HepG2 (cell line): ENCODE results near the gene SKIC2.

Experiments
- CEBPB ChIP-seq: IDR thresholded peaks from 2 replicates; pipeline ENCODE4 v1.6.1; 2011; ENCODE audit warnings: low read depth, low read length, improper control_type of control experiment, borderline replicate concordance
- CEBPG ChIP-seq: IDR thresholded peaks from 2 replicates; pipeline ENCODE4 v1.6.1; 2016
- EP300 ChIP-seq, 3 experiments: sonication (generic) in 1 of 3; formaldehyde crosslinking in 1 of 3; IDR thresholded peaks; 2 replicates each; pipeline versions ENCODE4 v1.5.1 to v1.6.1; 2011 to 2020; ENCODE audit warnings: low read depth in 2 of 3, low read length in 2 of 3, borderline replicate concordance in 1 of 3, improper control_type of control experiment in 1 of 3, mild to moderate bottlenecking in 1 of 3, missing genetic modification reagents in 1 of 3, moderate library complexity in 1 of 3
- JUN ChIP-seq: sonication (generic); formaldehyde crosslinking; IDR thresholded peaks from 2 replicates; pipeline ENCODE4 v1.4.0; 2020; ENCODE audit warnings: mild to moderate bottlenecking, missing genetic modification reagents
- MXI1 ChIP-seq: IDR thresholded peaks from 3 replicates; pipeline ENCODE4 v1.6.1; 2012; ENCODE audit warnings: low read depth, low read length, inconsistent platforms, borderline replicate concordance
- RFX3 ChIP-seq: IDR thresholded peaks from 2 replicates; pipeline ENCODE4 v1.6.1; 2016; ENCODE audit warnings: missing biosample characterization, missing genetic modification reagents
- SNRNP70 ChIP-seq: fragments of 200-400 bp; formaldehyde crosslinking; IDR thresholded peaks from 2 replicates; pipeline ENCODE4 v1.6.1; 2017; ENCODE audit warnings: mild to moderate bottlenecking, low read depth, low read length, moderate library complexity
- ZNF232 ChIP-seq: sonication (generic); formaldehyde crosslinking; IDR thresholded peaks from 2 replicates; pipeline ENCODE4 v1.4.0; 2020; ENCODE audit warnings: missing genetic modification reagents, borderline replicate concordance
- TF ChIP-seq, protein P1 (sequence below): sonication (generic); formaldehyde crosslinking; IDR thresholded peaks from 2 replicates; pipeline ENCODE4 v1.5.0; 2020; ENCODE audit warnings: mild to moderate bottlenecking, missing genetic modification reagents, moderate library complexity
- TF ChIP-seq, protein P2 (sequence below): sonication (generic); formaldehyde crosslinking; IDR thresholded peaks from 2 replicates; pipeline ENCODE4 v1.4.0; 2020; ENCODE audit warnings: missing genetic modification reagents, borderline replicate concordance
- TF ChIP-seq, protein P3 (sequence below): sonication (generic); formaldehyde crosslinking; IDR thresholded peaks from 2 replicates; pipeline ENCODE4 v1.5.1; 2020; ENCODE audit warnings: mild to moderate bottlenecking, missing genetic modification reagents, borderline replicate concordance

DNA sequence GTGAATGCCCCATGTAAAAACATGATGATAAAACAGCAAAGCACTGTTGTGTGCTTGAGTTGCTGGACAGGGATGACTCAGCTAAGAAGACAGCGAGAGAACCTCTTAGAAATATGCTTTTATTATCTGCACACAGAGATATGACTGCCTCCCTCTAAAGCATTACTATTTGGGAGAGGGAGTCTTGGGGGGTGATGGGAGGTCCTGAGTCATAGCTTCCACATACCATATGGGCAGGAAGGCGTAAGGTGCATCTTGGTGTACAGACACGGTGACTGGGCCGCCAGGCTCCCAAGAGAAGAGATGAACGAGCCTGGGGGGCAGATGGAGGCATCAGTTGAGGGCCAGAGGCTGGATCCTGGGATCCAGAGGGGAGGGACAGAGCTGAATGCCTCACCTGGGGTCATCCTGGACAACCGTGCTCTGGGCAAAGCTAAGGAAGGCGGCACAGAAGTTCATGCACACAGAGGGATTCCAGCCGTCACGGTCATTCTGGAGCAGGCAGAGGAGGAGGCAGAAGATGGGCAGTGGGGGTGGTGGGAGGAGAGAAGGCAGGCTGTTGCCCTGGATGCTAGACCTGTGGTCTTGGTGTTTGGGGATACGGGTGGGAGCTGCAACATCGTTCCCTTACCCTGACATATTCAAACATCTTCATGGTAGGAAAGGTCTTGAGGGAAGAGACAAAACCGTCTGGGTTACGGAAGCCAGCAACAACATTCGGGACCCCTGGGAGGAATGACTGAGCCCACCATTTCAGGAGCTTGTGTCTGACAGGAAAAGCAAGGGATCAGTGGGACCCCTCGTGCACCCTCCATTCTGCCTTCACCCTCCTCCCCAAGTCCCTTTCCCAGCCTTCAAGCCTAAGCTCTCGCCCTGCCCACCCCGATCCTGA, 11.0 kb downstream of the SKIC2 start:
- TF ChIP-seq SNRNP70 = no peak
- no peak for TF ChIP-seq EP300 (IDR thresholded peaks at IDR 0.05; ENCODE audit: low read depth in 2 of 2, low read length in 2 of 2)
- TF ChIP-seq EP300 (CRISPR knock-in tag; IDR thresholded peaks at IDR 0.05; ENCODE audit: borderline replicate concordance) = no peak
- no peak for TF ChIP-seq JUN (CRISPR knock-in tag)
- no peak for TF ChIP-seq ZNF232 (CRISPR knock-in tag)
- TF ChIP-seq MXI1 = no peak
- TF ChIP-seq, protein P1, sequence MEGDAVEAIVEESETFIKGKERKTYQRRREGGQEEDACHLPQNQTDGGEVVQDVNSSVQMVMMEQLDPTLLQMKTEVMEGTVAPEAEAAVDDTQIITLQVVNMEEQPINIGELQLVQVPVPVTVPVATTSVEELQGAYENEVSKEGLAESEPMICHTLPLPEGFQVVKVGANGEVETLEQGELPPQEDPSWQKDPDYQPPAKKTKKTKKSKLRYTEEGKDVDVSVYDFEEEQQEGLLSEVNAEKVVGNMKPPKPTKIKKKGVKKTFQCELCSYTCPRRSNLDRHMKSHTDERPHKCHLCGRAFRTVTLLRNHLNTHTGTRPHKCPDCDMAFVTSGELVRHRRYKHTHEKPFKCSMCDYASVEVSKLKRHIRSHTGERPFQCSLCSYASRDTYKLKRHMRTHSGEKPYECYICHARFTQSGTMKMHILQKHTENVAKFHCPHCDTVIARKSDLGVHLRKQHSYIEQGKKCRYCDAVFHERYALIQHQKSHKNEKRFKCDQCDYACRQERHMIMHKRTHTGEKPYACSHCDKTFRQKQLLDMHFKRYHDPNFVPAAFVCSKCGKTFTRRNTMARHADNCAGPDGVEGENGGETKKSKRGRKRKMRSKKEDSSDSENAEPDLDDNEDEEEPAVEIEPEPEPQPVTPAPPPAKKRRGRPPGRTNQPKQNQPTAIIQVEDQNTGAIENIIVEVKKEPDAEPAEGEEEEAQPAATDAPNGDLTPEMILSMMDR = no peak
- TF ChIP-seq RFX3 (CRISPR knock-in tag) = no peak
- TF ChIP-seq, protein P2, sequence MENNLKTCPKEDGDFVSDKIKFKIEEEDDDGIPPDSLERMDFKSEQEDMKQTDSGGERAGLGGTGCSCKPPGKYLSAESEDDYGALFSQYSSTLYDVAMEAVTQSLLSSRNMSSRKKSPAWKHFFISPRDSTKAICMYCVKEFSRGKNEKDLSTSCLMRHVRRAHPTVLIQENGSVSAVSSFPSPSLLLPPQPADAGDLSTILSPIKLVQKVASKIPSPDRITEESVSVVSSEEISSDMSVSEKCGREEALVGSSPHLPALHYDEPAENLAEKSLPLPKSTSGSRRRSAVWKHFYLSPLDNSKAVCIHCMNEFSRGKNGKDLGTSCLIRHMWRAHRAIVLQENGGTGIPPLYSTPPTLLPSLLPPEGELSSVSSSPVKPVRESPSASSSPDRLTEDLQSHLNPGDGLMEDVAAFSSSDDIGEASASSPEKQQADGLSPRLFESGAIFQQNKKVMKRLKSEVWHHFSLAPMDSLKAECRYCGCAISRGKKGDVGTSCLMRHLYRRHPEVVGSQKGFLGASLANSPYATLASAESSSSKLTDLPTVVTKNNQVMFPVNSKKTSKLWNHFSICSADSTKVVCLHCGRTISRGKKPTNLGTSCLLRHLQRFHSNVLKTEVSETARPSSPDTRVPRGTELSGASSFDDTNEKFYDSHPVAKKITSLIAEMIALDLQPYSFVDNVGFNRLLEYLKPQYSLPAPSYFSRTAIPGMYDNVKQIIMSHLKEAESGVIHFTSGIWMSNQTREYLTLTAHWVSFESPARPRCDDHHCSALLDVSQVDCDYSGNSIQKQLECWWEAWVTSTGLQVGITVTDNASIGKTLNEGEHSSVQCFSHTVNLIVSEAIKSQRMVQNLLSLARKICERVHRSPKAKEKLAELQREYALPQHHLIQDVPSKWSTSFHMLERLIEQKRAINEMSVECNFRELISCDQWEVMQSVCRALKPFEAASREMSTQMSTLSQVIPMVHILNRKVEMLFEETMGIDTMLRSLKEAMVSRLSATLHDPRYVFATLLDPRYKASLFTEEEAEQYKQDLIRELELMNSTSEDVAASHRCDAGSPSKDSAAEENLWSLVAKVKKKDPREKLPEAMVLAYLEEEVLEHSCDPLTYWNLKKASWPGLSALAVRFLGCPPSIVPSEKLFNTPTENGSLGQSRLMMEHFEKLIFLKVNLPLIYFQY (CRISPR knock-in tag) = no peak
- TF ChIP-seq CEBPG (CRISPR knock-in tag) = no peak
- TF ChIP-seq, protein P3, sequence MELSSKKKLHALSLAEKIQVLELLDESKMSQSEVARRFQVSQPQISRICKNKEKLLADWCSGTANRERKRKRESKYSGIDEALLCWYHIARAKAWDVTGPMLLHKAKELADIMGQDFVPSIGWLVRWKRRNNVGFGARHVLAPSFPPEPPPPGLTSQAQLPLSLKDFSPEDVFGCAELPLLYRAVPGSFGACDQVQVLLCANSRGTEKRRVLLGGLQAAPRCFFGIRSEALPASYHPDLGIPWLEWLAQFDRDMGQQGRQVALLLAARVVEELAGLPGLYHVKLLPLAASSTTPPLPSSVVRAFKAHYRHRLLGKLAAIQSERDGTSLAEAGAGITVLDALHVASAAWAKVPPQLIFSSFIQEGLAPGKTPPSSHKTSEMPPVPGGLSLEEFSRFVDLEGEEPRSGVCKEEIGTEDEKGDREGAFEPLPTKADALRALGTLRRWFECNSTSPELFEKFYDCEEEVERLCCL = no peak
- TF ChIP-seq CEBPB = no peak
